Iris pigment epithelial cell (primary cell): ENCODE data around the gene MAP2K1.
A peak's percentile ranks its signal among the peaks of the same experiment; 100 is the strongest.
"Not testable (repeated sequence)": the region's sequence is repeated elsewhere in the genome, so short reads cannot be mapped to it uniquely, and the experiment has no call there.

Experiments used
- DNase-seq: peaks from one replicate; pipeline ENCODE4 v3.0.0-alpha.2; 2011; ENCODE audit warnings: low read depth

Gene MAP2K1

DNA sequence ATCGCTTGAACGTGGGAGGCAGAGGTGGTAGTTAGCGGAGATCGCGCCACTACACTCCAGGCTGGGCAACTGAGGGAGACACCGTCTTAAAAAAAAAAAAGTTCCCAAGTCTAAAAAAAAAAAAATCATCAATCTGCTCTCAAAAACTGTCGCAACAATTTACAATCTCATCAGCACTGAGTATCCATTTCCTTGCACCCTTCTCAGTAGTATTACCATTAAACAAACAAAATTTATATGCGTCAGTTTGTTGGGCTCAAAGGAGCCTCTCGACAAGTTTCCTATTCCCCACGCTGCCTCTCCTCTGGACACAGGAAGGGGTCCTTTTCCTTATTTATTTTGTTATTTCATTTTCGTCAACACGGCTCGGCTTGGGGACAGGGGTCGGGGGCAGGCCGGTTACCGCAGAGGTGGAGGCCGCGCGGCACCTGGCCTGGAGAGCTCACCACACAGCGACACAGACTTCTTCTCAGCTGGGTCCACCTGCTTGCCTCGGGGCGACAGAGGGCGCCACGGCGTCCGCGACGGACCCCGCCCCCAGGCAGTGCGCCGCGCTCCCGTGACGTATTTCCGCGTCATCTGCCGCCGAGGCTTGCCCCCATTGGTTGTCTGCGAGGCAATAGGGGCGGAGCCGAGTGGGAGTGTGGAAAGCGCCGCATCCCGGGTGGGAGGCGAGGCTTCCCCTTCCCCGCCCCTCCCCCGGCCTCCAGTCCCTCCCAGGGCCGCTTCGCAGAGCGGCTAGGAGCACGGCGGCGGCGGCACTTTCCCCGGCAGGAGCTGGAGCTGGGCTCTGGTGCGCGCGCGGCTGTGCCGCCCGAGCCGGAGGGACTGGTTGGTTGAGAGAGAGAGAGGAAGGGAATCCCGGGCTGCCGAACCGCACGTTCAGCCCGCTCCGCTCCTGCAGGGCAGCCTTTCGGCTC lies at the start of gene MAP2K1:
MAP2K1 (plus strand) TSS at position 709 of the 920 bp plus-strand sequence. CDS start 436 bp downstream, outside the sequence.
- DNase-seq: peak; percentile 96

DNA sequence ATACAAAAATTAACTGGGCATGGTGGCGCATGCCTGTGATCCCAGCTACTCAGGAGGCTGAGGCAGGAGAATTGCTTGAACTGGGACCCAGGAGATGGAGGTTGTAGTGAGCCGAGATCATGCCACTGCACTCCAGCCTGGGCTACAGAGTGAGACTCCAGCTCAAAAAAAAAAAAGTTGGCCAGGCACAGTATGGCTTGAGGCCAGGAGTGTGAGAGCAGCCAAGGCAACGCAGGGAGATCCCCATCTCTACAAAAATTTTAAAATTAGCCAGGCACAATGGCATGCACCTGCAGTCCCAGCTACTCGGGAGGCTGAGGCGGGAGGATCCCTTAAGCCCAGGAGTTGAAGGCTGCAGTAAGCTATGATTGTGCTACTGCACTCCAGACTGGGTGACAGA lies 38.2 kb upstream of the MAP2K1 start:
- not testable (repeated sequence) for DNase-seq

DNA sequence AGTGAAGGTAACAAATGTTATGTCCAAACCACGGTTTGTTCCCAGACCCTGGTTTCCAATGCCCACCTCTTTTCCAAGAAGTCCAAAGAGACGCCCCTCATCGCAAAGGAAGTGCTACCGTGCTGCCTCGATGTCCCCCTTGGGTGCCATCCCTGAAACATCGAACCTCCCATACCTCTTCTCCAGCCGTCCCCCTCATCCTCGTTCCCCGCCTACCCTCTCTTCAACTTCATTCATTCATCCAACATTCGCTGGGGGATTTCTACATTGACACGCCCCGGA lies 30.7 kb upstream of the MAP2K1 start:
- DNase-seq: no peak

DNA sequence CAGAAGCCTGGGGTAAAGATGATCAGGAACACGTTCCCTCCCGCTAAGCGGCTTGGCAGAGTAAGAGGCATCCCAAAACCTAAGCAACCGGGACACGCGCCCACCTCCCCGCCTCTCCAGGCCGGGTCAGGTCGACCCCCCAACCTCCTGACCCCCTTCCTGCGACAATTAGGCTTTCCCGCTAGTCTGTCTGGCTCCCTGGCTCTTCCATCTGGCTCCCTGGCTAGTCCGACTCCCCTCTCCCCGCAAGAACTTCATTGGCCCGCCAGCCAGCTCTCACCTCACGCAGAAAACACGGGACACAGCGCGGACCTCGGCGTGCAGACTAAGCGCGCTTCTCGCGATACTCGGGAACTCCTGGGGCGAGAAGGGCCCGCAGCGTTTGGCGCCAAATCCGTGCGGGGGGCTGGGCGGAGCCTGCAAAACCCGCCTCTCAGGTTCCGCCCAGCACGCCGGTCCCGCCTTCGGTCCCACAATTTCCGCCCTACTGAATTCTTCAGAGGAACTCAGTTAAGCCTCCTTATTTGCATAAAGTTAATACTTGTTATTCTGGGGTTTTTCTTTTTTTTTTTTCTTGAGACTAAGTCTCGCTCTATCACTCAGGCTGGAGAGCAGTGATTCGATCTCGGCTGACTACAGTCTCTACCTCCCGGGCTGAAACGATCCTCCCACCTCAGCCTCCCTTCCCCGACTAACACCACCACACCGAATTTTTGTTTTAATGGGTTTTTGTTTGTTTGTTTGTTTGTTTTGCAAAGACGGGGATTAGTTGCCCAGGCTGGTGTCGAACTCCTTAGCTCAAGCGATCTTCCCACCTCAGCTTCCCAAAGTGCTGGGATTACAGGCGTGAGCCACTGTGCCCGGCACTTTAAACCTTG lies 30.1 kb upstream of the MAP2K1 start, which contains the start of gene TIPIN:
TIPIN (minus strand) TSS at position 327 of the 878 bp plus-strand sequence. CDS start 3,738 bp downstream, outside the sequence.
- peak; percentile 97 for DNase-seq

DNA sequence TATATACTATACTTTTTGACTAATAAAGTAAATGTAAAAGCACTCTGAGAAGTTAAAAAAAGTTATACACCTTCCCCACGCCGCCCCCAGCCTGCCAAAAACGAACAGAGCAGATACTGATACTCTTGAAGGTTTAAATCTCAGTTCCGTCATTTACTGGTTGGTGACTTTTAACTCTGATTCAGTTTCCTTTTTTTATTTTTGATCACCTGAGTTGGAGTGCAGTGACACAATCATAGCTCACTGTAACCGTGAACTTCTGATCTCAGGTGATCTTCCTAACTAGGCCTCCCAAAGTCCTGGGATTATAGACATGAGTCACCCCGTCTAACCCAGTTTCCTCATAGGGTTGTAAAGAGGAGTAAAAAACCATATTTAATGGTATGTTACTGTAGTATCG lies 27.0 kb upstream of the MAP2K1 start:
- peak; percentile 38 for DNase-seq

DNA sequence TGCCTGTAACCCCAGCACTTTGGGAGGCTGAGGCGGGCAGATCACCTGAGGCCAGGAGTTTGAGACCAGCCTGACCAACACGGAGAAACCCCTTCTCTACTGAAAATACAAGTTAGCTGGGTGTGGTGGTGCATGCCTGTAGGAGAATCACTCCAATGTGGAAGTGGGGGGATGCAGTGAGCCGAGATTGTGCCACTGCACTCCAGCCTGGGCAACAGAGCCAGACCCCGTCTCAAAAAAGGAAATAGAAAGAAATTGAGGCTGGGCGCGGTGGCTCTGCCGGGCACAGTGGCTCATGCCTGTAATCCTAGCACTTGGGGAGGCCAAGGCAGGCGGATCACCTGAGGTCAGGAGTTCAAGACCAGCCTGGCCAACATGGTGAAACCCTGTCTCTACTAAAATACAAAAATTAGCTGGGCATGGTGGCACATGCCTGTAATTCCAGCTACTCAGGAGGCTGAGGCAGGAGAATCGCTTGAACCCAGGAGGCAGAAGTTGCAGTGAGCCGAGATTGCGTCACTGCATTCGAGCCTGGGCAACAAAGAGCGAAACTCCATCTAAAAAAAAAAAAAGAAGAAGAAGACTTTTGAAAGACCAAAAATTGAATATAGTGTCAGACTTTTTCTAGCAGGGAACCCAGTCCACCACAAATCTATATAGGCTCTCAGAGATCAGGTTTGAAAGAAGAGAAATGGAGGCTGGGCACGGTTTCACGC lies 24.8 kb upstream of the MAP2K1 start:
- DNase-seq: not testable (repeated sequence)

DNA sequence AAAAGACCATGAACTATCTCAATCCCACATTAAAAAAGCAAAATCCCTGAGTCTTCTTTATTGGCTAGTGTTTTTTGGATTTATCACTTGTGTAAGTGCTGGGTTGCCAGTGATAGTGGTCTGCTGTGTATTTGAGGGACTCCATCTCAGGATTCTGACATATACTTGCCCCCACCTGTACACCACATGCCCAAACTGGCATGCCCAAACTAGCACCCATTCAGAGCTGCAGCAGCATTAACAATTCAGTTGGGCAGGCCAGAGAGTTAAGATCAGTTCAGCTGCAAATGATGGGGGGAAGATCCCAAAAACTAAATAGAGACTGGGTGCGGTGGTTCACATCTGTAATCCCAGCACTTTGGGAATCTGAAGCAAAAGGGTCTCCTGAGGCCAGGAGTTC lies 23.9 kb upstream of the MAP2K1 start:
- DNase-seq: no peak

DNA sequence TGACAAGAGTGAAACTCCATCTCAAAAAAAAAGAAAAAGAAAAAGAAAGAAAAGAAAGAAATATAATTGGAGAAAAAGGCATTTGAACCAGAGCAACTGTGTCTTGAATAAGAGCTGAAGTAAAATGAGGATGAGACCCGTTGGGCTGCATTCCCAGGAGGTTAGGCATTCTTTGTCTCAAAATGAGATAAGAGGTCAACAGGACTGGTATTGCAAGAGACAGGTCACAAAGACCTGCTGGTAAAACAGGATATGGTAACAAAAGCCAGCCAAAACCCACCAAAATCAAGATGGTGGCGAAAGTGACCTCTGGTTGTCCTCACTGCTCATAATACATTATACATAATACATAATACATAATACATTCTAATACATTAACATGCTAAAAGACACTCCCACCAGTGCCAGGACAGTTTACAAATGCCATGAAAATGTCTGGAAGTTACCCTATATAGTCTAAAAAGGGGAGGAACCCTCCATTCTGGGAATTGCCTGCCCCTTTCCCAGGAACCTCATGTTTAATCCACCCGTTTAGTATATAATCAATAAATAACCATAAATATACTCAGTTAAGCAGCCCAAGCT lies 21.7 kb upstream of the MAP2K1 start:
- no peak for DNase-seq

DNA sequence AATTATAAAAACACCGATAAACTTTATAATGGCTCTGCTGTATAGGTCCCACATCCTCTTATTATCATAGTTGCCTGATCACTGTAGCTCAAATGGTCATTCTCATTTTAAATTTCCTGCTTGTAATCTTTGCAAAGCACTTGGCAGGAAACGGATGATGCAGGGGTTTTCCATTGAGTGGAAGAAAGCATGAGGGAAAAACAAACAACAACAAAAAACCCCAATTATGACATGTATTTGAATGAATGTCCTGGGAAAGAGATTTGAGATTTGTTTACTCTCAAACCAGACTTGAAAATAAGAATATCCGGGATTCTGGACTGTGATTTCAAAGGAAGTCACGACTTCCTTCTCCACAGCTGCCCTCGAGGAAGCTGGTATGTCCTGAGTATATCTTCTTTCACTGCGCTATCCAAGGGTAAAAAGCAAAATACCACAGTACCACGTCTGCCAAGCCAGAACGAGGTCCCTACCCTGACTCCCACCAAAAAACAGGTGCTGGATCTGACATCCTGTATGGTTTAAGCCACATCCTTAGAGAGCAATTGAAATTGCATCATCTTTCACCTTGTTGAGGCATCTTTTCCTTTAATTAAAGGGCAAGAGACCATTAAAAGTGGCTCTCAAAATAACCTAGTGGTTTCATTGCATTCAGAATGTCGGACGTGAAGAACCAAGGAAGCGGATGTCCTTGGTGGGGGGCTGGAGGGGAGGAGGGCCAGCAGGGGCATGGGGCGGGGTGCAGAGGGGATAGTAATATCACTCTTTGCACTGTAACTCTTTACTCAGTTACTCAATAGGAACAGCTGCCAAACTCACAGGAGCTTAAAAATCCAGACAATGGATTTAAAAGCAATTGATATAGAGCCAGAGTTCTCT lies 16.7 kb upstream of the MAP2K1 start:
- DNase-seq: peak; percentile 63

DNA sequence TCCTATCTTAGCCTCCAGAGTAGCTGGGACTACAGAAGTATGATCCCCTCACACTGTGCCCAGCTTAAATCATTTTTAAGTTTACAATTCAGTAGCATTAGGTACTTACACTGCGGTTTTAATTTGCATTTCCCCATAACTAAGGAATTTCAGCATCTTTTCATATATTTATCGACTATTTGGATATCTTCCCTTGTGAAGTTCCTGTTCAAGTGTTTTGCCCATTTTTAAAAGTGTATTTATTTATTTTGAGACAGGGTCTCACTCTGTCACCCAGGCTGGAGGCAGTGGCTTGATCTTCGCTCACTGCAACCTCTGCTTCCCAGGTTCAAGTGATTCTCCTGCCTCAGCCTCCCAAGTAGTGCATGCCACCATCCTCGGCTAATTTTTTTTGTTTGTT lies 12.5 kb upstream of the MAP2K1 start:
- DNase-seq: no peak

DNA sequence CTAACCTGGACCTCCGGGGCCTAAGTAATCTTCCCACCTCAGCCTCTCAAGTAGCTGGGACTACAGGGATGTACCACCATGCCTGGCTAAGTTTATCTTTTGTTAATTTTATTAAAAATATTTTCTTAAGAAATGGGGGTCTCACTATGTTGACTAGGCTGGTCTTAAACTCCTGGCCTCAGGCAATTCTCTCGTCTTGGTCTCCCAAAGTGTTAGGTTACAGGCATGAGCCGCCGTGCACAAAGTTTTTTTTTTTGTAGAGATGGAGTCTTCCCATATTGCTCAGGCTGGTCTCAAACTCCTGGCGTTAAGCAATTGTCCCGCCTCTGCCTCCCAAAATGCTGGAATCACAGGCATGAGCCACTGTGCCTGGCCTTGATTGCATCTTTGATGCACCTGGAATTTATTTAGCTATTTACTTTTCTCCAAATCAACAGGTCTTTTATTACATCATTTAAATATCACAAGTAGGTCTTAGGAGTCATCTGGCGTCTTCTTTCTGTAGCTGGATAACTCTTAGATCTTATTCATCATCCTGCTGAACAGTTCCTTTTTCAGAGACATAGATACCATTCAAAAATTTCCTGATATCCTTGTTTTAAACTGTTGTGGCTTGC lies 7.8 kb upstream of the MAP2K1 start:
- DNase-seq: no peak

DNA sequence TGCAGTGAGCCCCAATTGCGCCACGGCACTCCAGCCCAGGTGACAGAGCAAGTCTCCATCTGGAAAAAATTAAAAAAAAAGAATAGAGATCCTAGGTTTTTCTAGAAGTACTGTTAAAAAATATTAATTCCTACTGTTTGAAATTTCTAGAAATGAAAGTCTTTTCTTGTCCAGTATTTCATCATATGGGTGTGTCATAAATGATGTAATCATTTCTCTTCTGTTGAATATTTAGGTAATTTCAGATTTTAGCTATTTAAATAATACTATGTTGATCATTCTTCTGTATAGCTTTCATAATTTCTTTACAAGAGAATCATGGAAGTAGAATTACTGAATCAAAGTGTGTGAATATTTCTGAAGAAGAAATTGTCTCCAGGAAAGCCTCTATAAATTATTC lies 5.3 kb upstream of the MAP2K1 start:
- not testable (repeated sequence) for DNase-seq

DNA sequence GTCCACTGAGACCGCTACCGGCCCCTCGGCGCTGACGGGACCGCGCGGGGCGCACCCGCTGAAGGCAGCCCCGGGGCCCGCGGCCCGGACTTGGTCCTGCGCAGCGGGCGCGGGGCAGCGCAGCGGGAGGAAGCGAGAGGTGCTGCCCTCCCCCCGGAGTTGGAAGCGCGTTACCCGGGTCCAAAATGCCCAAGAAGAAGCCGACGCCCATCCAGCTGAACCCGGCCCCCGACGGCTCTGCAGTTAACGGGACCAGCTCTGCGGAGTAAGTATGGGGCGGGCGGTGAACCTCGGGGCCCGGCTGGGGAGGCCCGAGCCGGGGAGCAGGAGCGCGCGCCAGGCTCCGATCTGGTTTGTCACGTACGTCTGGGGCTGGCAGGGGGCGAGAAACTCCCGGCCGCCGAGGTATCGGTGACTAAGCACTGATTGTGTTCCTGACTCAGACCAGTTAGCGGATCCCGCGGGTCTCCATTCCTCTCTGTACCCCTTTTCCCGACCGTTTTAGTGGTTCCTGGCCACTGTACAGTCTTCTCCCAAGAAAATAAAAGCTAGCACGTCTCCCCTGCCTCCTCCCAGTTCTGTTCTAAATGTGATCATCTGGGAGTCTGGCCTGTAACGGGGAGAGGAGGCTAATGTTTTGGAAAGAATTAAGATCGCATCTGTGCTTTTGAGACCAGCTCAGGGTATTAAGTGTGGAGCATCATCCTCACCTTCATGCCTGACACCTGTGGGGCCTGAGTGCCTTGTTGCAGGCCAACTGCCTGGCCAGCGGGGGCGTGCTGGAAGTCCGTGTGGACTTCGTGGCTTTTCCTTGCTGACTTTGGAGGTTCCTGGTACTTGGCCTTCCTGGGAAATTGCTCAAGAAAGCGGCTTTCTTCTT lies 691 bp downstream of the MAP2K1 start:
- peak; percentile 85 for DNase-seq

DNA sequence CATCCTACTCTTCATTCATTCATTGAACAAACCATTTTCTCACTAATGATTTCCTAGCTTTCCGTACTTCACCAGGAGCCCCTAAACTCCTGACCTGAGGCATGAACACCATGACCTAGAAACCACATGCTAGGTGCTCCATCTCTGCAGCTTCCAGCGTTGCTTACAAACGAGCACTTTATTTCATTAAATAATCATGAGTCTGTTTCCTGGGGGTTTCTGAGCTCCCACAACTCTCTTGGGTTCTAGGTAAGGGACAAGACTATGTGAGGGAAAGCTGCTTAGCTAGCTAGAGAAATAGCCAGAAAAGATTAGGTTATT lies 1.3 kb downstream of the MAP2K1 start:
- no peak for DNase-seq

DNA sequence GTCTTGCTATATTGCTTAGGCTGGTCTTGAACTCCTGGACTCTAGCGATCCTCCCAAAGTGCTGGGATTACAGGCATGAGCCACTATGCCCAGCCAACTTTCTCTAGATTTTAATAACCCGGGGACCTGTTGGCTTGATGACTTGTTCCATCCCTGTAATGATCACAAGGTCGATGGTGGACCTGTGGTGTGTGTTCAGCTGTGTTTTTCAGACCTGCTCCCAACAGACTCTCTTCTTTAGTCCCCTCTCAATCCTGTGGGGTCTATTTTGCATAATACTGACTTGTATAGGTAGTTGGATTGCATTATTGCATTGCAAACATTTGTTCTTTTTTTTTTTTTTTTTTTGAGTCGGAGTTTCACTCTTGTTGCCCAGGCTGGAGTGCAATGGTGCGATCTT lies 1.9 kb downstream of the MAP2K1 start:
- DNase-seq: no peak

DNA sequence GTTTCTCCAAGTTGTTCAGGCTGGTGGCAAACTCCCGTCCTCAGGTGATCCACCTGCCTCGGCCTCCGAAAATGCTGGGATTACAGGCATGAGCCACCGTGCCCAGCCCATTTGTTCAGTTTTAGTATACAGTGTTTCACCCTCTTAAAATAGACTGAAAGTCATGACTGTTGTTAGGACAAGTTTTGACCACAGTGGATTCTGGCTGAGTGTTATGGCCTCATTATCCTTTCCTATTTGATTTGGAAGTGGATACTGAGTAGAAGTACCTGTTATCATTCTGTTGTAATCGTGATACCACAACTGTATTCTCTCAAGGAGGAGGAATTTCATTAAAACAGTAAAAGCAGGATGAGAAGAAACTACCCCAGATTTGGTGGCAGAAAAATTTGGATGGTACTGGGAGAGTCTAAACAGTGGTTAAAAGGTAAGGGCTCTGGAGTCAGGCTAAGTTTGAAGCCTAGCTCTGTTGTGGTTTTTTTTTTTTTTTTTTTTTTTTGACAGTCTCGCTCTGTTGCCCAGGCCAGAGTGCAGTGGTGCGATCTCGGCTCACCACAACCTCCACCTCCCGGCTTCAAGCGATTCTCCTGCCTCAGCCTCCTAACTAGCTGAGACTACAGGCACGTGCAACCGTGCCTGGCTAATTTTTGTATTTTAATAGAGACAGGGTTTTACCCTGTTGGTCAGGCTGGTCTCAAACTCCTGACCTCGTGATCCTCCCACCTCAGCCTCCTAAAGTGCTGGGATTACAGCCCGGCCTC lies 2.6 kb downstream of the MAP2K1 start:
- DNase-seq: no peak

DNA sequence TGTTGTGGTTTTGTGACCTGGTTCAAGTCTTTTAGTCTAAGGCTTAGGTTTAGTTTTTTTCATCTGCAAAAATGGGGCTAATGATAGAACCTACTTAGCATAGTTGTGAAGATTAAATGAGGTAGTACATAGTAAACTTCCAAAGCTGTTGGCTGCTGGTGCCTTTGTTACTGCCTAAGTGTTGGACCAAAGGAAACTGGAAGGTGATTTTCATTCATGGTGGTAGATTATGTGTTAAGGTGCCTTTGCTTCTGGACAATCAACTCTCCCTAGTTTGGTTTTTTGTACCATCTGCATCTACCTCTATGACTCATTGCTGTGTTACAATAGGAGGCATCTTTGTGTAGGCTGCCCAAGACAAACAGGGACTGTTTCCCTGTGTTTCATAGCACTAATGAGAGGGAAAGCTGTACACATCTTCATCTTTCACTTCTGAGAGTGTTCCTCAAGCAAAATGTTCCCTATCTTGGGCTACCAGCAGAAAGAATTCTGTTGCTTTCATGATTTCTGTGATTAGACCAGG lies 3.2 kb downstream of the MAP2K1 start:
- peak; percentile 30 for DNase-seq

DNA sequence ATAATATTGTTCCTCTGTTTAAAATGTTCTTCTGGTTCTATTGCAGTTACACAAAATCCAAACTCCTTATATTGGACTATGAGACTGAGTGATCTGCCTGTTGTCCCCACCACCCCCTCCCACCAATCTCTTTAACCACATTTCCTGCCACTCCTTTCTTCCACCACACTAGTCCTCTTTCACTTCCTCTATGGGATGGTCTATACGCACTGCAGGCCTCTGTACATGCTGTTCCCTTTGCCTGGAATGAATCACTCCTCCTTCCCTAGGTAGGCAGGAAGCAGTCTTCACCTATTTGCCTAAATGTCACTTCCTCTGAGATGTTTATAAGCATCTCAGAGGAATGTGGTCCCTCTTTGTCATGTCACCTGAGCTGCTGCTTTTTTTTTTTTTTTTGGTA lies 4.0 kb downstream of the MAP2K1 start:
- DNase-seq: peak; percentile 29

DNA sequence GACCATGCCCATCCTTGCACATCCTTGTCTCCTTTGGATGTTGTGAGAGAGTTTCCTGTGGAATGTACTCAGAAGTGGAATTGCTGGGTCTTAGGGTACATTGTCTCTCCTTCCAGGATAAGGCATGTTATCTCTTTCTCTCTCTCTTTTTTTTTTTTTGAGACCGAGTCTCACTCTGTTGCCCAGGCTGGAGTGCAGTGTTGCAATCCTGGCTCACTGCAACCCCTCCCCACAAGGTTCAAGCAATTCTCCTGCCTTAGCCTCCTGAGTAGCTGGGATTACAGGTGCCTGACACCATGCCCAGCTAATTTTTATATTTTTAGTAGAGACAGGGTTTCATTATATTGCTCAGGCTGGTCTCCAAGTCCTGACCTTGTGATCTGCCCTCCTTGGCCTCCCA lies 6.3 kb downstream of the MAP2K1 start:
- not testable (repeated sequence) for DNase-seq
